Mammary microvascular endothelial cell (primary cell): ENCODE results near the gene DUSP14. TPM values are rescaled to one million over a fixed set of nuclear protein-coding genes. Genes with fewer than 3 reads are reported as not detected.

Source experiments
- total RNA-seq: library from RNA; depleted of rRNA; stranded (reverse); fragments of >200 nt; gene quantifications from 2 replicates; pipeline ENCODE4 v1.2.3, GENCODE V29; 2015

Gene DUSP14, protein sequence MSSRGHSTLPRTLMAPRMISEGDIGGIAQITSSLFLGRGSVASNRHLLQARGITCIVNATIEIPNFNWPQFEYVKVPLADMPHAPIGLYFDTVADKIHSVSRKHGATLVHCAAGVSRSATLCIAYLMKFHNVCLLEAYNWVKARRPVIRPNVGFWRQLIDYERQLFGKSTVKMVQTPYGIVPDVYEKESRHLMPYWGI
- 53.9 and 60.4 TPM in 2 replicates for total RNA-seq

DNA sequence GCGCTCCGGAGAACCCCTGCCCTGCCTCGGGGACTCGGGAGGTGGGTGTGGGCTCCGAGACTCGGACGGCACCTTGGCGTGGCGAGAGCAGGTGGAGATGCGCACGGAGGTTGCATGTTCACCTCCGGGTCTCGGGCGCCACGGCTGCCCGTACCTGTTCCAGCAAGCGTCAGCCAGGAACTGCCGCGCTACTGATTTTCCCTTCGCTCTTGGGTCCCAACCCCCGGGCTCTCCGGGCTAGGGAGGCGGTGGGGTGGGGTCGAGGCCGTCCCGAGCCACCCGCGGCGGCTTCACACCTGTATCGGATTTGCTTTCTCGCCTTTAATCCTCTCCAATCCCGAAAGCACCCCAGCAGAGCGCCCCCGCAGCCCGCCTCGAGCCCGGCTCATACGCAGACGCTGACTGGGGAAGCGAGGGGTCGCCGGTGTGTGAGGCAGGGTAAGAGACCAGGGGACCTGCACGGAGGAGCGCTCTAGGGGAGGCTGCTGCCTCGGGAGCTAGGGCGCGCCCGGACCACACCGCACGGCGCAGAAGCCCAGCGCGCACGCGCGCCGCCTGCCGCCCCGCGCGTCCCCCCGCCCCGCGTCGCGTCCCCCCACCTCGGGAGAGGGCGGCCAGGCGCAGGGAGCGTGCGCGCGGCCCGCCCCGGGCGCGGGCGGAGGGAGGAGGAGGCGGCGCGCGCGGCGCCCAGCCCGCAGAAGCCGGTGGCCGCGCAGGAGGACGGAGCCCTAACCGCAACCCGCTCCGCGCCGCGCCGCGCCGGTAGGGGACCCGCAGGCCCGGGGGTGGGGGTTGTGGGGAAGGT, at the start of gene DUSP14:
DUSP14 (plus strand) TSS at position 695 of the 805 bp plus-strand sequence. CDS start 22,382 bp downstream, outside the sequence.

Other genes with a start within 250 kb of the DUSP14 start
- not detected in 2 replicates for gene C17orf78, start 113.9 kb upstream of the DUSP14 start, total RNA-seq
- gene ACACA, start 83.1 kb upstream of the DUSP14 start, total RNA-seq = 48.3 and 51.1 TPM in 2 replicates
- gene TADA2A, start 83.0 kb upstream of the DUSP14 start, total RNA-seq = 4.1 and 12.0 TPM in 2 replicates
- 8.9 and 11.7 TPM in 2 replicates for gene SYNRG, start 119.5 kb downstream of the DUSP14 start, total RNA-seq
- gene DDX52, start 153.6 kb downstream of the DUSP14 start, total RNA-seq = 27.8 and 30.8 TPM in 2 replicates